ENCODE measurements around the gene PDE4D.

- TF ChIP-seq CTCF (IDR thresholded peaks at IDR 0.05) (no peak), POLR2A (IDR thresholded peaks at IDR 0.05) (no peak)
Measured at GRCh38 chr5:58967597-58968281, 925.8 kb downstream of the PDE4D start.
